ENCODE measurements around the gene SLC16A1.
A peak's percentile ranks its signal among the peaks of the same experiment; 100 is the strongest.
"Not testable (repeated sequence)": the region's sequence is repeated elsewhere in the genome, so short reads cannot be mapped to it uniquely, and the experiment has no call there.

The SLC16A1 gene

DNA sequence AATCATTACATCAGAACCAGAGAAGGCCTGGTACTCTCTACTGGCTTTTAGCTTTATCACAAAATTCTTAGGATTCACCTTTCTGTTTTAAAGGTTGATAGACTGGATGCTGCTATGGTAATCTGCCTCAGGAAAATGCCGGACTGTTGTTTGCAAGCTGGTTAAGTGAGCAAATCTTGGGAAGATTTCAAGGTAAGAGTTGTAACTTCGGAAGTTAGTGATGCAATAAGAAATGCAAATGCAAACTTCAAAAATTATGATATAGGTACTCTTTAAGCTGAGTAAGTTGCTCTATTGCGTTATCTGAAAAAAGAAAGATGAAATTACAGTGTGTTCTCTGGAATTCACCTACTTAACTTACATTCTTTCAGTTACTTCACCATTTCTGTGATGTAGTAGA is 4.4 kb upstream of the SLC16A1 start:
- TF ChIP-seq CTCF (IDR thresholded peaks at IDR 0.05; ENCODE audit: insufficient read depth, low read length, poor library complexity, severe bottlenecking) (no peak), EZH2phosphoT487 (conservative IDR thresholded peaks at IDR 0.05; ENCODE audit: low read length) (no peak)
- Histone ChIP-seq H3K4me2 (ENCODE audit: low read depth, low read length, poor library complexity, severe bottlenecking) (peak overlapping the region; percentile 35), H2AFZ (ENCODE audit: low read depth, low read length, severe bottlenecking) (no peak overlapping the region), H3K9me2 (replicated peaks; ENCODE audit: insufficient read depth, low read length) (no peaks in the 10 kb centered on the region), H3F3A (ENCODE audit: insufficient read depth) (peaks cover 15% of the 10 kb centered on the region; the same call in 1 of the 2 replicates), H3K79me2 (ENCODE audit: insufficient read depth, low read length) (peaks cover 79% of the 10 kb centered on the region), H3K4me3 (ENCODE audit: insufficient read depth, low read length, poor library complexity, severe bottlenecking) (no peak overlapping the region), H3K27ac (ENCODE audit: low read depth, low read length) (peak overlapping the region; percentile 12; the same call in 1 of the 2 replicates), H3K9ac (ENCODE audit: low read length) (no peak overlapping the region), H4K20me1 (ENCODE audit: low read depth, low read length) (no peaks in the 10 kb centered on the region), H3K9me3 (ENCODE audit: insufficient read depth, low read length) (no peaks in the 10 kb centered on the region), H3K27me3 (ENCODE audit: low read length) (no peaks in the 10 kb centered on the region), H3K36me3 (ENCODE audit: low read length) (peaks cover 22% of the 10 kb centered on the region)

DNA sequence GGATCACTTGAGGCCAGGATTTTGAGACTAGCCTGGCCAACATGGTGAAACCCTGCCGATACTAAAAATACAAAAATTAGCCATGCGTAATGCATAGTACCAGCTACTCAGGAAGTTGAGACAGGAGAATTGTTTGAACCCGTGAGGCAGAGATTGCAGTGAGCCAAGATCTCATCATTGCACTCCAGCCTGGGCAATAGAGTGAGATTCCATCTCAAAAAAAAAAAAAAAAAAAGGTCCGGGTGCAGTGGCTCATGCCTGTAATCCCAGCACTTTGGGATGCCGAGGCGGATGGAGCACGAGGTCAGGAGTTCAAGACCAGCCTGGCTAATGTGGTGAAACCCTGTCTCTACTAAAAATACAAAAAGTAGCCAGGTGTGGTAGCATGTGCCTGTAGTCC is 2.2 kb upstream of the SLC16A1 start:
- Histone ChIP-seq H3K36me3 (ENCODE audit: low read length) (peaks cover 15% of the 10 kb centered on the region), H4K20me1 (ENCODE audit: low read depth, low read length) (peaks cover 12% of the 10 kb centered on the region; the same call in 1 of the 2 replicates), H3K4me2 (ENCODE audit: low read depth, low read length, poor library complexity, severe bottlenecking) (peak overlapping the region; percentile 99), H3F3A (ENCODE audit: insufficient read depth) (peaks cover 15% of the 10 kb centered on the region; the same call in 1 of the 2 replicates), H3K4me3 (ENCODE audit: insufficient read depth, low read length, poor library complexity, severe bottlenecking) (peak overlapping the region; percentile 66), H3K27ac (ENCODE audit: low read depth, low read length) (peak overlapping the region; percentile 75), H3K9ac (ENCODE audit: low read length) (peak overlapping the region; percentile 92), H3K79me2 (ENCODE audit: insufficient read depth, low read length) (peaks cover 89% of the 10 kb centered on the region)
- H2AFZ ChIP-seq (ENCODE audit: low read depth, low read length, severe bottlenecking); H3K9me2 ChIP-seq (replicated peaks; ENCODE audit: insufficient read depth, low read length); H3K9me3 ChIP-seq (ENCODE audit: insufficient read depth, low read length); H3K27me3 ChIP-seq (ENCODE audit: low read length): not testable (repeated sequence)

DNA sequence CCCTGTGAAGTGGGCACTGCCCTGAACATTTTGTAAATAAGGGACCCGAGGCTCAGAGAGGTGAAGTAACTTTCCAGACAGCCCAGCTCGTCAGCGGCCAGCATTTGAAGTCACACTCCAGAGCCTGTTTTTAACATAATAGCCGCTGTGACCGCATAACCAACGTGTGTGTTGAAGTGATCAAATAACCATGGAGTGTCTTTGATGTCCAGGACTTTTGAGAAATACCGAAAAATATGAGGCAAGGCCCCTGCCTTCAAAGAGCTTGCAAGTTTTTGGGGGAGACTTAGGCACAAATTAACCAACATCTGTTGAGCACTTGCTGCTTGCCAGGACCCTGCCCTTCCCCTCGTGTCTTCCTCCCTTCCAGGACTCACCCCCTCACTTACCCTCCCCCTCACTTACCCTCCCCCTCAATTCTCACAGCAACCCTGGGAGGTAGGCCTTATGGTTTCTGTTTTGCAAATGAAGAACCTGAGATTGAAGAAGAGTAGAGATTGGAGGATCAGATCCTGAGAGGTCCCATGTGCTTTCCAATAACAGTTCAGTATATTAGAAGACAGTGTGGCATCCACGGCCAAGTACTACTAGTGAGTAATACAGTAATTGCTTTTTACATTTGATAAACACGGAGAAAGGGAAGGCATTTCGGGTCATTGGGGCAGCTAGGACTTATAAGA is 1.3 kb upstream of the SLC16A1 start:
- peak overlapping the region; percentile 54 for H2AFZ ChIP-seq (ENCODE audit: low read depth, low read length, severe bottlenecking)
- H3K27ac ChIP-seq (ENCODE audit: low read depth, low read length), result peak overlapping the region; percentile 75
- peaks cover 12% of the 10 kb centered on the region; the same call in 1 of the 2 replicates for H4K20me1 ChIP-seq (ENCODE audit: low read depth, low read length)

More for the DNA sequence above, 1.3 kb upstream of the SLC16A1 start:
- no peaks in the 10 kb centered on the region for H3K9me2 ChIP-seq (replicated peaks; ENCODE audit: insufficient read depth, low read length)
- peaks cover 11% of the 10 kb centered on the region for H3K36me3 ChIP-seq (ENCODE audit: low read length)
- peaks cover 90% of the 10 kb centered on the region for H3K79me2 ChIP-seq (ENCODE audit: insufficient read depth, low read length)
- H3K27me3 ChIP-seq (ENCODE audit: low read length), result no peaks in the 10 kb centered on the region
- 0 out of 2 replicates have a peak, but pooled peaks cover 11% of the 10 kb centered on the region for H3F3A ChIP-seq (ENCODE audit: insufficient read depth)
- peak overlapping the region; percentile 92 for H3K9ac ChIP-seq (ENCODE audit: low read length)
- H3K9me3 ChIP-seq (ENCODE audit: insufficient read depth, low read length), result no peaks in the 10 kb centered on the region
- TF ChIP-seq EZH2phosphoT487 (conservative IDR thresholded peaks at IDR 0.05; ENCODE audit: low read length), result no peak
- no peak for TF ChIP-seq CTCF (IDR thresholded peaks at IDR 0.05; ENCODE audit: insufficient read depth, low read length, poor library complexity, severe bottlenecking)
- peak overlapping the region; percentile 99 for H3K4me2 ChIP-seq (ENCODE audit: low read depth, low read length, poor library complexity, severe bottlenecking)
- H3K4me3 ChIP-seq (ENCODE audit: insufficient read depth, low read length, poor library complexity, severe bottlenecking), result peak overlapping the region; percentile 66
